Measurements from ENCODE around the gene NUS1.

- TF ChIP-seq CTCF (IDR thresholded peaks at IDR 0.05; ENCODE audit: insufficient read depth, low read depth, low read length) (no peak), EZH2 (IDR thresholded peaks at IDR 0.05; ENCODE audit: insufficient read depth, low read length) (no peak)
Measured at GRCh38 chr6:117681162-117681741, 6.0 kb downstream of the NUS1 start.

Data from astrocyte (in vitro differentiated cells and primary cell).